CD4-positive, alpha-beta T cell treated with Interleukin-17A for 4 hours (primary cell): ENCODE measurements around the gene PPTC7.
"Not testable (repeated sequence)": the region's sequence is repeated elsewhere in the genome, so short reads cannot be mapped to it uniquely, and the experiment has no call there.

Experiments
- DNase-seq: peaks from one replicate; pipeline ENCODE4 v3.0.0-alpha.2; 2020; ENCODE audit warnings: mixed read lengths

The PPTC7 gene

GRCh38 chr12:110583137-110584059 is at the start of gene PPTC7:
TSS of gene PPTC7 (minus strand) at chr12:110583318. CDS start at chr12:110583031, 287 bp downstream.
- peak; percentile 98 for DNase-seq

GRCh38 chr12:110627500-110628195 is 44.5 kb upstream of the PPTC7 start:
- no peak for DNase-seq

GRCh38 chr12:110622582-110622981 is 39.5 kb upstream of the PPTC7 start:
- no peak for DNase-seq

- no peak for DNase-seq
Measured at GRCh38 chr12:110619534-110619953, 36.4 kb upstream of the PPTC7 start.

- no peak for DNase-seq
Measured at GRCh38 chr12:110616471-110617115, 33.5 kb upstream of the PPTC7 start.

GRCh38 chr12:110615171-110615570 is 32.1 kb upstream of the PPTC7 start:
- DNase-seq: no peak

GRCh38 chr12:110613771-110614684 is 30.9 kb upstream of the PPTC7 start, which contains the start of gene TCTN1:
TSS of gene TCTN1 (plus strand) at chr12:110614129. CDS start at chr12:110614183, 54 bp downstream.
- DNase-seq: peak; percentile 98

GRCh38 chr12:110613071-110613770 is 30.1 kb upstream of the PPTC7 start:
- DNase-seq: no peak

- DNase-seq: no peak
Measured at GRCh38 chr12:110606253-110606611, 23.1 kb upstream of the PPTC7 start.

- peak; percentile 61 for DNase-seq
Measured at GRCh38 chr12:110602085-110602814, 19.1 kb upstream of the PPTC7 start.

GRCh38 chr12:110600254-110600653 is 17.1 kb upstream of the PPTC7 start:
- no peak for DNase-seq

- no peak for DNase-seq
Measured at GRCh38 chr12:110599334-110599733, 16.2 kb upstream of the PPTC7 start.

- DNase-seq: no peak
Measured at GRCh38 chr12:110597885-110598284, 14.8 kb upstream of the PPTC7 start.

GRCh38 chr12:110592919-110593318 is 9.8 kb upstream of the PPTC7 start:
- DNase-seq: not testable (repeated sequence)

GRCh38 chr12:110592078-110592477 is 9.0 kb upstream of the PPTC7 start:
- DNase-seq: no peak

GRCh38 chr12:110591451-110592051 is 8.4 kb upstream of the PPTC7 start:
- DNase-seq: no peak

- no peak for DNase-seq
Measured at GRCh38 chr12:110590806-110591326, 7.7 kb upstream of the PPTC7 start.

GRCh38 chr12:110590059-110590458 is 6.9 kb upstream of the PPTC7 start:
- no peak for DNase-seq

- DNase-seq: not testable (repeated sequence)
Measured at GRCh38 chr12:110587102-110587501, 4.0 kb upstream of the PPTC7 start.

GRCh38 chr12:110585231-110585799 is 2.2 kb upstream of the PPTC7 start:
- peak; percentile 64 for DNase-seq
